Right hindlimb (tissue), 1 donor: ENCODE results near the gene FGFR2.
"Not testable (repeated sequence)": the region's sequence is repeated elsewhere in the genome, so short reads cannot be mapped to it uniquely, and the experiment has no call there.

Source experiments
- DNase-seq: peaks from one replicate; pipeline ENCODE4 v3.0.0-alpha.2; 2018

FGFR2 gene

GRCh38 chr10:121520526-121520925, 77.7 kb downstream of the FGFR2 start:
- not testable (repeated sequence) for DNase-seq

DNA sequence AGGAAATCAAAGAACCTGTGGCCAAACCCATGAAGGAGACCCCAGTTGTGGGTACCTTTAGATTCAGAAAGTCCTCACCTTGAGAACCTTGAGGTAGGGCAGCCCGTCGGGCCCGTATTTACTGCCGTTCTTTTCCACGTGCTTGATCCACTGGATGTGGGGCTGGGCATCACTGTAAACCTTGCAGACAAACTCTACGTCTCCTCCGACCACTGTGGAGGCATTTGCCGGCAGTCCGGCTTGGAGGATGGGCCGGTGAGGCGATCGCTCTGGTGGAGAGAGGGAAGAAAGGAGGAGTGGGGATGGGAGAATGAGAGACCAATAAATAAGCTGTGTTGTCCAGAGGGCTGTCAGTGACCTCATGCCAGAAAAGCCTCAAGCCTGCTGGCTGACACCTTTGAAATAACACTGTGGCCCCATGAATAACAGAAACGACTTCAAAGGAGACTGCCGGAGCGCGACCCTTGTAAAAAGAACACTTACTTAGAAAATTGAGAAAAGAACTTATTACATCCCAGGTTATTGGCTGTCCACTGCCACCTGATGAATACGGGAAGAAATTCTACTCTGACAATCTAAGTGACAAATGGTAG, 78.2 kb downstream of the FGFR2 start:
- no peak for DNase-seq

- DNase-seq: no peak
Observed at GRCh38 chr10:121519411-121519810, 78.8 kb downstream of the FGFR2 start.

DNA sequence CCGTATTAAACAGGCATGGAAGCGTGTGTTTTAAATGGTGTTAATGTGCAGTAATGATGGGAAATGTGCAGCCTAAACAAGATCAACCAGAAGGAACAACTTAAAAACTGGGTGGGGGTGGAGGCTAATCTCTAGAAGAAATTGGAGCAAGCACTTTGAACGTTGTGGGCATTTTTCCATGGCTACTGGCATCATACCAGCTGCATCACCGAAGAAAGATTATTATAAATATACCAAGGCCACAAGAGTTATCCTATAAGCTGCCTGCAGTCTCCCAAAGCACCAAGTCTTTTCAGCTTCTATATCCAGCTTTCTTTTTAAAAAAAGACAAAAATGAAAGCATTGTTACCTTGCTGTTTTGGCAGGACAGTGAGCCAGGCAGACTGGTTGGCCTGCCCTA, 79.9 kb downstream of the FGFR2 start:
- DNase-seq: no peak

DNA sequence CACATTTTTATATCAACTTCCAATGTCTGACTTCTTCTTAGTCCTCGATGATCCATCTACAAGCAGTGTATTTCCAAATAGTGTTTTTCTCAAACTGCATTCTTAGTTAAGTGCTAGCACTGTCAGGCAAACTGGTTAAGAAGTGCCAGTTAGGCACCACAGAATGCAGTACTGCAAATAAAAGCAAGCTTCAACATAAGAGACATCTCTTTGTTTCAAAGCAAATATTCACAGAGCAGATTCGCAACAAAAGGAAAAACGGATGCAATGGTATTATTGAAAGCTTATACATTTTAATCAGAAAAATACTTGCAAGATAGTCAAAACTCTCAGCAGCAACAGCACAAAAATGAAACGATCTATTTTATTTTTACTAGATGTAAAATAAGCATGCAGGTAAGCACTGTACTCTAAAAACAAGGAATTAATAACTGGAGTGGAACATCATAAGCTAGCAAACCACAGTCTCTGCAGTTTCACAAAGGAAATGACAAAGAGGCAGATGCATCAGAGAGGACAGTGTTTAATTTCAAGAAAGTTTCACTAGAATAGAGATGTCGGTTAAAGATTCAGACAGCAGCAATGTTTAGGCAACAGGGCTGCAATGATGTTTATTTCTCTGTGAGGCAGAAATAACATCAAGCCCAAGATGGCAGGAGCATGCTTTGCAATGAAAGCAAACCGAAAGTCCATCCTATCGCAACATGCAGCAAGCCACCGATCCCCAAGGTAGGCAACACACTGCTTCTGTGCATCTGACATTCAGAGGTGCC, 82.0 kb downstream of the FGFR2 start:
- DNase-seq: no peak

GRCh38 chr10:121514141-121514865, 83.9 kb downstream of the FGFR2 start:
- no peak for DNase-seq

GRCh38 chr10:121511943-121512342, 86.3 kb downstream of the FGFR2 start:
- DNase-seq: no peak

GRCh38 chr10:121511460-121511859, 86.8 kb downstream of the FGFR2 start:
- no peak for DNase-seq

- no peak for DNase-seq
Observed at GRCh38 chr10:121510201-121510771, 88.0 kb downstream of the FGFR2 start.

- no peak for DNase-seq
Observed at GRCh38 chr10:121509796-121510195, 88.4 kb downstream of the FGFR2 start.

DNA sequence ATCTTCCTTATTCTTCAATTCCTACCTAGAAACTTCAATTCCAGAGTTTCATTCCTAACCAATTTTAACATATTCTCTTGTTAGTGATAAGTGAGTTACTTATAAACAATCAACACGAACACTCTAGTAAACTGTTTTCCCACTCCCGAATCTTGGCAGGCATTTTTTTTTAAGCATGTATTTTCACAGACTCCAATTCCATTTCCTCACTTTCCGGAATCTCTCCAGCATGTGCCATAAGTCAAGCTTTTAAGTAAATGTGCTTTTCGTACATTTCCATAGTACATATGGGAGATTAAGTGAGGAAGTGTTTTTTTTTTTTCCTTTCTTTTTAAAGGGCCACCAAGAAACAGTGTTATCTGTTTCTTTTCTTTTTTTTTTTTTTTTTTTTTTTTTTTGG, 89.1 kb downstream of the FGFR2 start:
- no peak for DNase-seq

DNA sequence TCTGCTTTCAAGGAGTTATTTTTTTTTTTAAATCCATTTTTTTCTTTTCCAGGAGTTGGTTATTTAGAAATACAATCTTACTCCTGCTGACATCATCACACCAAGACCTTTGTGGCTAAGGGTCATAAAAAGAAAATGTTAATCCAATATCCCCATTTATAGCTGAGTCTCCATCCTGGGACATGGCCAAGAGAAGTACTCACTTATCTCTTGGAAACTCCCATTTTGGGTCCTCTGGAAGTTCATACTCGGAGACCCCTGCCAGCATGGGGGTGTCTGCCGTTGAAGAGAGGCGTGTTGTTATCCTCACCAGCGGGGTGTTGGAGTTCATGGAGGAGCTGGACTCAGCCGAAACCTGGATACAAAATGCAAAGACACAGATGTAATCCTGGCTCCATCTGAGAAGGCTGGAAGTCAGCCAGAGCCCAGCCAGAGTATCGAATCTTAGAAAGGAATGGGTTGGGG, 94.6 kb downstream of the FGFR2 start:
- DNase-seq: no peak

GRCh38 chr10:121501796-121502195, 96.4 kb downstream of the FGFR2 start:
- DNase-seq: no peak

- DNase-seq: no peak
Observed at GRCh38 chr10:121500701-121501332, 97.4 kb downstream of the FGFR2 start.

DNA sequence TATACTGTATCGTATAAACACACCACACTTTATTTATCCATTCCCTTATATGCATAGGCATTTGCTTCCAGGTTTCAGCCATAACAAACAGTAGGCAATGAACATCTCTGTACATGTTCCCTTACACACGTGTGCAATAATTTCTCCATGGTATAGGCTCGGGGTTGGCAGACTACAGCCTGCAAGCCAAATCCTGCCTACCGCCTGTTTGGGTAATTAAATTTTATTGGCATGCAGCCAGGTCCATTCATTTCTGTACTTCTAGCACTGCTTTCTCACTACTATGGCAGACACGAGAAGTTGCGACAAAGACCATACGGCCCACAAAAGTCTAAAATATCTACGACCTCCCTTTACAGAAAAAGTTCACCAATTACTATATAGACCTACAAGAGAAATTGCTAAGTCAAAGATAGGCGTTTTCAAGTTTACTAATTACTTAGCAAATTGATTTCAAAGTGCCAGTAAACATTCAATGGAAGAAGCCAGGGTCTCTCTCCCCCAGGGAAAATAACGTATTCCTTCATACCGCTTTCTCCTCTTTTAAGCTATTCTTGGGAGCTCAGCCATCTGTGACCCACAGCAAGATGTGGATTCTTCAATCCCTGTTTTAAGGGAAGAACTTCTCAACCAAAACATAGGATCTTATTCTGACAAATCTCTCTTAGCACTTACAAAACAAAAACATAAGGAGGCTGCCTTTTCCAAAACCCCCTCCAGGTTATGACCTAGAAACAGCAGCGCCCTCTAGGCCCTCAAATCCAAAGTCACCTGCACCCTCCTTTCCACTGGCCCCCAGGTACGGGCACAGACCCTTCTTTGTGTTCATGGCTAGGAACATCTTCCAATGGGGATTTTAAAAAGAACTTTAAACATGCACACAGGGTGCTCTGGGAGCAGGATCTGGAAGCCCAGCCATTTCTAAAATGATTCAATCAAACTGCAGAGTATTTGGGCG, 100.5 kb downstream of the FGFR2 start:
- no peak for DNase-seq

DNA sequence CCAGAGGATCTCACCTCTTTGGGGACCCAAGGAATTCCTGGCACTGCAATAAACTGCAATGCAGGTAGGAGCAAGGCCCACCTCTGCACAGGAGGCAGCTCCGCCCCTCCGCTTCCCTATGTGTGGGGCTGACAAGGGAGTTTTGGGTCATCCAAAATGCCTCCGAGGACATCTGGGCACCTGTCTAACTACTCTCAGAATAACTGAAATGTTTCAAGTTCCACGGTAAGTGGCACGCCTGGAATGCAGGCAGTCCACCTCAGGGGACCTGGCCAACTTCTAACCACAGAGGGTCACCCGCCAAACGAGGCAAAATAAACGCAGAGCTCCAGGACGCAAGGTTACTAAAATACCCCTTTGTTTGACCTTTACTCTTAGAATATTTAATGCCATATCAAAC, 102.5 kb downstream of the FGFR2 start:
- no peak for DNase-seq

DNA sequence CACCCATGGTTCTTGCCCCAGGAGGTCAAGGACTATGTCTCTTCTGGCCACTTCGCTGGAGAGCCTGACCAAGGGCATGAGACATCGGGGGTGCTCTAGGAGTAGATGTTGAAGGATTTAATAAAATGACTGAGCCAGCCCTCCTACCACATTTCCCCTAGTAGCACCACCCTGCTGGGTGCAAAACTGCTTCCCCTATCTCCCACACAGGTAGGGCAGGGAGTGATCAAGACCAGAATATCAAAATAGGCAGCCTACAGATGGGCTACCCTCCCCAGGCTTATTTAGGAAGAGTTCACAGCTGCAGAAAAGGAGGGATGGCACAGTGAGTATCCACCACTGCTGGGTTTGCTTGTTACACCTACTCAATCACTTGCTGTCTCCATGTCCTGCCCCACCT, 103.9 kb downstream of the FGFR2 start:
- DNase-seq: no peak

- no peak for DNase-seq
Observed at GRCh38 chr10:121493521-121493920, 104.7 kb downstream of the FGFR2 start.

GRCh38 chr10:121490871-121491519, 107.2 kb downstream of the FGFR2 start:
- peak; percentile 90 for DNase-seq

DNA sequence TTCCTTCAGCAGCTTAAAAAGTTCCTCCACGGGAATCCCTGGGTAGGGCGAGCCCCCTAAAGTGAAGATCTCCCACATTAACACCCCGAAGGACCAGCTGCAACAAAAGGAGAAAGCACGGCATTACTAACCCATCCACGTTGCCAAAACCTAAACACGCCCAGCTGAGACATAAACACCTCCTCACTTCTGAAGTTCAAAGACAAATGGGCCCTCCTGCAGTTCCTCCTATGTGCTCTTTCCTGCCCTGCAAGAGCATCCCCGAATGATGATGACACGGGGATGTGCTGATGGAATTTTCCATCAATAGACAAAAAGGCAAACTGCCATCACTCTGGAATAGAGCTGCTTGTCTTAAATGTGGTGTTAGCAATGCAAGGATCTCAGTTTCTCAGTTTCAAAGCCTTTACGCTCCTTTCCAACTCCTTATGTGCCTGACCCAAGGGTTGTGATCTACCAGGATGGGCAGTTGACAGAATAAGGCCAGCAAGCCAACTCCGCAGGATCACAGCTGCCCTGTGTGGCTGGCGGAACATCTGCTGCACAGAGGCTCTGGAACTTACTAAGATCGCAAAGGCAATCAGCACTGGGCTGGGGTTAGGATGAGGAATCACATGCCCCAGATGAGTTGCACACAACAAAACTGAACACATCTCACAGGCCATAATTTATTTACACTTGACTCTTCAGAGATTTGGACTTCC, 112.7 kb downstream of the FGFR2 start:
- DNase-seq: no peak

DNA sequence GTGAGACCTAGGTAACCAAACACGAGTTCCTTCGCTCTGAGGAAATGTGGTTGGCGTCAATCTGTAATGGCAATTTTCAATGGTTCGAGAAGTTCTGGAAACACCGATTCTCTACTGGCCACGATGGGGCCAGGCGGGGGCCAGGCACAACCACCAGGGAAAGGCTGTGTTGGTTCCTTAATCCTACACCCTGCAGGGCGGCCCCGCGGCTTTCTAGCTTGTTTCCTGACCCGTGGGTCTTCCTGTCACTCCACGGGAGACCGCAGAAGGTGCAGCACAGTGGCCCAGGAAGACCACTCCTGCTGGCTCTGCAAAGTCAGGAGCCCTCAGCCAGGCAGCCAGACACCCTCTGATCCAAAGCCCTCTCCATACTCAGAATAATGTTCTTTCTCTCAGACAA, 113.4 kb downstream of the FGFR2 start:
- DNase-seq: no peak
